Ascending aorta (tissue), 2 donors: ENCODE data around the gene CBR1. TPM values are rescaled to one million over a fixed set of nuclear protein-coding genes. Genes with fewer than 3 reads are reported as not detected.
A peak's percentile ranks its signal among the peaks of the same experiment; 100 is the strongest.
"Not testable (repeated sequence)": the region's sequence is repeated elsewhere in the genome, so short reads cannot be mapped to it uniquely, and the experiment has no call there.

Experiments
- DNase-seq, 2 donors: peaks; one replicate each; pipeline ENCODE4 v3.0.0-alpha.2; 2019; ENCODE audit warnings: low spot score in 2 of 2
- H3K27ac ChIP-seq, 2 donors: fragments of 200-600 bp; sonication (generic); one replicate each; pipeline ENCODE4 v1.5.1; 2016 to 2017; ENCODE audit warnings: mild to moderate bottlenecking in 1 of 2
- H3K27me3 ChIP-seq: fragments of 200-600 bp; sonication (generic); one replicate; pipeline ENCODE4 v1.5.1; 2017
- H3K36me3 ChIP-seq, 2 donors: fragments of 200-600 bp; sonication (generic); one replicate each; pipeline ENCODE4 v1.5.1; 2016
- H3K4me1 ChIP-seq, 2 donors: fragments of 200-600 bp; sonication (generic); one replicate each; pipeline ENCODE4 v1.5.1; 2016 to 2017; ENCODE audit warnings: mild to moderate bottlenecking in 1 of 2
- H3K4me3 ChIP-seq, 2 donors: fragments of 200-600 bp; sonication (generic); one replicate each; pipeline ENCODE4 v1.5.1; 2016 to 2017; ENCODE audit warnings: mild to moderate bottlenecking in 1 of 2
- H3K9me3 ChIP-seq, 2 donors: fragments of 200-600 bp; sonication (generic); one replicate each; pipeline ENCODE4 v1.5.1; 2016
- CTCF ChIP-seq, 3 experiments: fragments of 200-600 bp in 2 of 3; fragments of 450-650 bp in 1 of 3; sonication (generic) in 2 of 3; IDR thresholded peaks; one replicate each; pipeline ENCODE4 v1.5.1; 2016 to 2019; ENCODE audit warnings: antibody characterized with exemption in 3 of 3, mild to moderate bottlenecking in 1 of 3, moderate library complexity in 1 of 3
- intact Hi-C: fragments of 100-400 bp; cut with DNase I; formaldehyde crosslinking; loops from one replicate; pipeline ENCODE4 v1.15.1; 2023
- total RNA-seq: library from RNA; depleted of rRNA; stranded (reverse); fragments of >200 nt; gene quantifications from one replicate; pipeline ENCODE4 v1.1.0, GENCODE V29; 2016

Gene CBR1
- total RNA-seq, 1 donor from 2014 or later, result 101 TPM

- intact Hi-C loops, result no loop called here
- Histone ChIP-seq H3K27ac (no peak overlapping the region), H3K36me3 (peaks cover 0 to 14% of the 10 kb centered on the region in 2 donors), H3K9me3 (no peaks in the 10 kb centered on the region), H3K4me1 (peaks cover 11 to 12% of the 10 kb centered on the region in 2 donors), H3K4me3 (peak overlapping the region; percentile 83 to 93), H3K27me3 (no peaks in the 10 kb centered on the region)
- DNase-seq, result no peak
- no peak for TF ChIP-seq CTCF (IDR thresholded peaks at IDR 0.05)
These were observed 1.2 kb downstream of the CBR1 start for GRCh38 chr21:36070999-36071398.

- H3K9me3 ChIP-seq, result no peaks in the 10 kb centered on the region
- TF ChIP-seq CTCF (IDR thresholded peaks at IDR 0.05), result no peak
- peaks cover 0 to 14% of the 10 kb centered on the region in 2 donors for H3K36me3 ChIP-seq
- no peak overlapping the region for H3K4me3 ChIP-seq
- DNase-seq, result no peak
- H3K27me3 ChIP-seq, result no peaks in the 10 kb centered on the region
- H3K4me1 ChIP-seq, result peaks cover 11 to 12% of the 10 kb centered on the region in 2 donors
- intact Hi-C loops, result no loop called here
- no peak overlapping the region for H3K27ac ChIP-seq
These were observed 2.8 kb downstream of the CBR1 start for GRCh38 chr21:36072453-36073162.

GRCh38 chr21:36073181-36073580 is 3.4 kb downstream of the CBR1 start:
- peaks cover 11 to 12% of the 10 kb centered on the region in 2 donors for H3K4me1 ChIP-seq
- H3K4me3 ChIP-seq, result no peak overlapping the region
- DNase-seq, result no peak
- H3K9me3 ChIP-seq, result no peaks in the 10 kb centered on the region
- H3K36me3 ChIP-seq, result peaks cover 0 to 14% of the 10 kb centered on the region in 2 donors
- H3K27ac ChIP-seq, result no peak overlapping the region
- intact Hi-C loops, result no loop called here
- no peak for TF ChIP-seq CTCF (IDR thresholded peaks at IDR 0.05)
- H3K27me3 ChIP-seq, result no peaks in the 10 kb centered on the region

DNA sequence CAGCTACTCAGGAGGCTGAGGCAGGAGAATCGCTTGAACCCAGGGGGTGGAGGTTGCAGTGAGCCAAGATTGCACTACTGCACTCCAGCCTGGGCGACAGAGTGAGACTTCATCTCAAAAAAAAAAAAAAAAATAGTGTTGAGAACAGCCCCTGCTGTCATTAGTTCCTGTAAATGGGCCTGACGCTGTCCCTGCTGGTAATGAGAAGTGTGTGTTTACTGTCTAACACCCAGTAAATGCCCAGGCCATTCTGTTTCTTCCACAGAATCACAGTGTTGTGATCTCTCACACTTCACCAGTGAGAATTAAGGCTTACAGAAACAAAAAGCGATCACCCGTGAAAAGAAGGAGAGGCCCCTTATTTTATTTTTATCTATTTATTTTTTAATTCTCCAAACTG is 4.1 kb downstream of the CBR1 start:
- H3K4me3 ChIP-seq, H3K27me3 ChIP-seq, H3K27ac ChIP-seq, intact Hi-C loops, H3K9me3 ChIP-seq, DNase-seq: not testable (repeated sequence)
- Histone ChIP-seq H3K36me3 (peaks cover 0 to 14% of the 10 kb centered on the region in 2 donors), H3K4me1 (peaks cover 11 to 12% of the 10 kb centered on the region in 2 donors)

- peaks cover 7 to 12% of the 10 kb centered on the region in 2 donors for H3K4me1 ChIP-seq
These were observed 5.3 kb downstream of the CBR1 start for GRCh38 chr21:36075171-36075570.

More at GRCh38 chr21:36075171-36075570, 5.3 kb downstream of the CBR1 start:
- H3K9me3 ChIP-seq, result no peaks in the 10 kb centered on the region
- H3K36me3 ChIP-seq, result peaks cover 0 to 14% of the 10 kb centered on the region in 2 donors
- no peak overlapping the region for H3K4me3 ChIP-seq
- H3K27ac ChIP-seq, result no peak overlapping the region
- no peak for DNase-seq
- TF ChIP-seq CTCF (IDR thresholded peaks at IDR 0.05), result no peak
- intact Hi-C loops, result no loop called here
- H3K27me3 ChIP-seq, result no peaks in the 10 kb centered on the region
